IPS-18a (cell line): ENCODE data around the gene ZNF80.
"Not testable (repeated sequence)": the region's sequence is repeated elsewhere in the genome, so short reads cannot be mapped to it uniquely, and the experiment has no call there.

Source experiments
- H3K27ac ChIP-seq: one replicate; pipeline ENCODE4 v1.5.1; 2013; ENCODE audit warnings: low read length
- H3K27me3 ChIP-seq: one replicate; pipeline ENCODE4 v1.6.1; 2013; ENCODE audit warnings: mild to moderate bottlenecking, low read length; ENCODE audit not compliant: control insufficient read depth, insufficient read depth
- H3K36me3 ChIP-seq: one replicate; pipeline ENCODE4 v1.6.1; 2013; ENCODE audit warnings: low read depth, low read length; ENCODE audit not compliant: control insufficient read depth
- H3K4me1 ChIP-seq: one replicate; pipeline ENCODE4 v1.6.1; 2013; ENCODE audit warnings: low read depth, low read length; ENCODE audit not compliant: control insufficient read depth
- H3K4me3 ChIP-seq: one replicate; pipeline ENCODE4 v1.5.1; 2013; ENCODE audit warnings: low read length
- H3K9ac ChIP-seq: one replicate; pipeline ENCODE4 v1.6.1; 2013; ENCODE audit warnings: mild to moderate bottlenecking, low read length, moderate library complexity
- H3K9me3 ChIP-seq: one replicate; pipeline ENCODE4 v1.6.1; 2013; ENCODE audit warnings: low read depth, low read length; ENCODE audit not compliant: control insufficient read depth

The ZNF80 gene

GRCh38 chr3:114237478-114237877 lies at the start of gene ZNF80:
TSS of gene ZNF80 (minus strand) at chr3:114237578. CDS start at chr3:114237074, 504 bp downstream.
- not testable (repeated sequence) for H3K4me3 ChIP-seq, H3K27me3 ChIP-seq, H3K36me3 ChIP-seq, H3K9ac ChIP-seq, H3K4me1 ChIP-seq, H3K9me3 ChIP-seq, H3K27ac ChIP-seq

- Histone ChIP-seq H3K9me3 (no peaks in the 10 kb centered on the region), H3K27me3 (no peaks in the 10 kb centered on the region), H3K4me3 (no peak overlapping the region), H3K9ac (no peak overlapping the region), H3K27ac (no peak overlapping the region), H3K36me3 (no peaks in the 10 kb centered on the region), H3K4me1 (no peaks in the 10 kb centered on the region)
Observed at GRCh38 chr3:114286266-114286665, 48.9 kb upstream of the ZNF80 start.

- Histone ChIP-seq H3K27ac (no peak overlapping the region), H3K27me3 (no peaks in the 10 kb centered on the region), H3K9ac (no peak overlapping the region), H3K4me1 (no peaks in the 10 kb centered on the region), H3K9me3 (no peaks in the 10 kb centered on the region), H3K36me3 (no peaks in the 10 kb centered on the region), H3K4me3 (no peak overlapping the region)
Observed at GRCh38 chr3:114285648-114286230, 48.4 kb upstream of the ZNF80 start.

GRCh38 chr3:114284644-114285043 lies 47.3 kb upstream of the ZNF80 start:
- Histone ChIP-seq H3K4me1 (no peaks in the 10 kb centered on the region), H3K4me3 (no peak overlapping the region), H3K27me3 (no peaks in the 10 kb centered on the region), H3K9me3 (no peaks in the 10 kb centered on the region), H3K27ac (no peak overlapping the region), H3K36me3 (no peaks in the 10 kb centered on the region), H3K9ac (no peak overlapping the region)

GRCh38 chr3:114276856-114277255 lies 39.5 kb upstream of the ZNF80 start:
- not testable (repeated sequence) for H3K4me3 ChIP-seq, H3K27me3 ChIP-seq, H3K4me1 ChIP-seq, H3K9me3 ChIP-seq, H3K27ac ChIP-seq, H3K36me3 ChIP-seq, H3K9ac ChIP-seq

- H3K4me3 ChIP-seq, result no peak overlapping the region
- H3K9me3 ChIP-seq, result no peaks in the 10 kb centered on the region
- no peaks in the 10 kb centered on the region for H3K36me3 ChIP-seq
- no peaks in the 10 kb centered on the region for H3K4me1 ChIP-seq
- H3K9ac ChIP-seq, result no peak overlapping the region
- H3K27me3 ChIP-seq, result no peaks in the 10 kb centered on the region
- H3K27ac ChIP-seq, result no peak overlapping the region
Observed at GRCh38 chr3:114274929-114275328, 37.6 kb upstream of the ZNF80 start.

- peaks cover 5% of the 10 kb centered on the region for H3K9me3 ChIP-seq
- H3K27me3 ChIP-seq, result no peaks in the 10 kb centered on the region
- H3K36me3 ChIP-seq, result no peaks in the 10 kb centered on the region
- H3K27ac ChIP-seq, result no peak overlapping the region
- no peak overlapping the region for H3K9ac ChIP-seq
- H3K4me3 ChIP-seq, result no peak overlapping the region
- H3K4me1 ChIP-seq, result no peaks in the 10 kb centered on the region
Observed at GRCh38 chr3:114272271-114272670, 34.9 kb upstream of the ZNF80 start.

- H3K4me3 ChIP-seq, result no peak overlapping the region
- no peak overlapping the region for H3K27ac ChIP-seq
- H3K9me3 ChIP-seq, result peaks cover 5% of the 10 kb centered on the region
- no peaks in the 10 kb centered on the region for H3K36me3 ChIP-seq
- H3K27me3 ChIP-seq, result no peaks in the 10 kb centered on the region
- H3K4me1 ChIP-seq, result no peaks in the 10 kb centered on the region
- H3K9ac ChIP-seq, result no peak overlapping the region
Observed at GRCh38 chr3:114270019-114270418, 32.6 kb upstream of the ZNF80 start.

- no peak overlapping the region for H3K27ac ChIP-seq
- peaks cover 7% of the 10 kb centered on the region for H3K9me3 ChIP-seq
- no peaks in the 10 kb centered on the region for H3K4me1 ChIP-seq
- H3K9ac ChIP-seq, result no peak overlapping the region
- H3K4me3 ChIP-seq, result no peak overlapping the region
- H3K36me3 ChIP-seq, result no peaks in the 10 kb centered on the region
- no peaks in the 10 kb centered on the region for H3K27me3 ChIP-seq
Observed at GRCh38 chr3:114260152-114260551, 22.8 kb upstream of the ZNF80 start.

- Histone ChIP-seq H3K9me3 (peaks cover 7% of the 10 kb centered on the region), H3K27me3 (no peaks in the 10 kb centered on the region), H3K4me1 (no peaks in the 10 kb centered on the region), H3K27ac (no peak overlapping the region), H3K9ac (no peak overlapping the region), H3K4me3 (no peak overlapping the region), H3K36me3 (no peaks in the 10 kb centered on the region)
Observed at GRCh38 chr3:114259566-114259965, 22.2 kb upstream of the ZNF80 start.

- Histone ChIP-seq H3K9ac (no peak overlapping the region), H3K36me3 (no peaks in the 10 kb centered on the region), H3K9me3 (no peaks in the 10 kb centered on the region), H3K4me1 (no peaks in the 10 kb centered on the region), H3K27ac (no peak overlapping the region), H3K4me3 (no peak overlapping the region), H3K27me3 (no peaks in the 10 kb centered on the region)
Observed at GRCh38 chr3:114253505-114253904, 16.1 kb upstream of the ZNF80 start.

GRCh38 chr3:114252954-114253353 lies 15.6 kb upstream of the ZNF80 start:
- Histone ChIP-seq H3K9ac (no peak overlapping the region), H3K27me3 (no peaks in the 10 kb centered on the region), H3K9me3 (no peaks in the 10 kb centered on the region), H3K36me3 (no peaks in the 10 kb centered on the region), H3K4me3 (no peak overlapping the region), H3K4me1 (no peaks in the 10 kb centered on the region), H3K27ac (no peak overlapping the region)
